ENCODE data around the gene CHPT1. TPM values are rescaled to one million over a fixed set of nuclear protein-coding genes. Genes with fewer than 3 reads are reported as not detected.
"Not testable (repeated sequence)": the region's sequence is repeated elsewhere in the genome, so short reads cannot be mapped to it uniquely, and the experiment has no call there.

CHPT1 gene
- total and polyA plus RNA-seq, 12 donors, result 42.2 to 215 (median 108) TPM

GRCh38 chr12:101655393-101655792, 42.0 kb upstream of the CHPT1 start:
- H3K4me1 ChIP-seq, result no peaks in the 10 kb centered on the region
- WGBS, 2 donors, result 35 to 37% methylated on average over 2 of the region's 2 CpGs
- no peak for ATAC-seq
- no peaks in the 10 kb centered on the region for H3K9me3 ChIP-seq
- peaks cover 0 to 12% (median 3%) of the 10 kb centered on the region in 7 donors for H3K27me3 ChIP-seq
- no peak for TF ChIP-seq CTCF (IDR thresholded peaks at IDR 0.05)
- no peak overlapping the region for H3K27ac ChIP-seq
- H3K4me3 ChIP-seq, result no peak overlapping the region
- intact Hi-C loops (cut with DNase I), result no loop called here
- DNase-seq, result no peak
- H3K36me3 ChIP-seq, result no peaks in the 10 kb centered on the region

- H3K4me1 ChIP-seq; H3K27ac ChIP-seq; H3K36me3 ChIP-seq; intact Hi-C loops (cut with DNase I); DNase-seq; H3K27me3 ChIP-seq; ATAC-seq; H3K4me3 ChIP-seq; H3K9me3 ChIP-seq: not testable (repeated sequence)
- WGBS, 2 donors, result 62% methylated on average over 2 of the region's 2 CpGs
Measured at GRCh38 chr12:101660662-101661061, 36.8 kb upstream of the CHPT1 start.

GRCh38 chr12:101663298-101663697, 34.1 kb upstream of the CHPT1 start:
- Histone ChIP-seq H3K4me1 (no peaks in the 10 kb centered on the region), H3K27me3 (peaks cover 0 to 12% (median 0%) of the 10 kb centered on the region in 7 donors), H3K27ac (no peak overlapping the region), H3K4me3 (no peak overlapping the region), H3K9me3 (no peaks in the 10 kb centered on the region), H3K36me3 (no peaks in the 10 kb centered on the region)
- TF ChIP-seq CTCF (IDR thresholded peaks at IDR 0.05), result no peak
- ATAC-seq (no peak), DNase-seq (no peak)
- WGBS, 2 donors, result 72 to 79% methylated on average over 6 of the region's 6 CpGs
- intact Hi-C loops (cut with DNase I), result no loop called here

GRCh38 chr12:101664992-101665391, 32.4 kb upstream of the CHPT1 start:
- 65 to 67% methylated on average over 7 of the region's 7 CpGs for WGBS, 2 donors
- Histone ChIP-seq H3K9me3 (no peaks in the 10 kb centered on the region), H3K4me1 (peaks cover 0 to 5% (median 0%) of the 10 kb centered on the region in 9 donors), H3K36me3 (no peaks in the 10 kb centered on the region), H3K27ac (no peak overlapping the region), H3K27me3 (peaks cover 0 to 12% (median 0%) of the 10 kb centered on the region in 7 donors), H3K4me3 (no peak overlapping the region)
- no peak for DNase-seq
- no peak for ATAC-seq
- intact Hi-C loops (cut with DNase I), result no loop called here
- TF ChIP-seq CTCF (IDR thresholded peaks at IDR 0.05), result no peak

GRCh38 chr12:101666052-101666728, 31.2 kb upstream of the CHPT1 start:
- no peaks in the 10 kb centered on the region for H3K9me3 ChIP-seq
- DNase-seq, result no peak
- intact Hi-C loops (cut with DNase I), result no loop called here
- H3K4me3 ChIP-seq, result no peak overlapping the region
- H3K27ac ChIP-seq, result no peak overlapping the region
- H3K4me1 ChIP-seq, result peaks cover 0 to 8% (median 0%) of the 10 kb centered on the region in 9 donors
- no peaks in the 10 kb centered on the region for H3K36me3 ChIP-seq
- 68 to 71% methylated on average over 7 of the region's 7 CpGs for WGBS, 2 donors
- no peak for TF ChIP-seq CTCF (IDR thresholded peaks at IDR 0.05)
- ATAC-seq, result no peak
- peaks cover 0 to 12% (median 0%) of the 10 kb centered on the region in 7 donors for H3K27me3 ChIP-seq

All from heart right ventricle (tissue), 16 donors.